WTC11 (cell line): ENCODE results near the gene RTL1. TPM values are rescaled to one million over a fixed set of nuclear protein-coding genes. Genes with fewer than 3 reads are reported as not detected.
A peak's percentile ranks its signal among the peaks of the same experiment; 100 is the strongest.

Experiments used
- ATAC-seq: fragments of 200-7000 bp; cut with Tn5 transposase; 2 replicates; pipeline ENCODE4 v1.10.0; 2021; ENCODE audit warnings: mild to moderate bottlenecking, moderate library complexity
- CTCF ChIA-PET: fragments of 300-600 bp; sonication (Branson Sonifier 250); formaldehyde crosslinking; loops from one replicate; lab custom pipeline; 2021; ENCODE audit warnings: antibody characterized with exemption; lab: Charles Lee
- POLR2A ChIA-PET: fragments of 350-600 bp; sonication (Branson Sonifier 250); formaldehyde crosslinking; loops from one replicate; lab custom pipeline; 2021; ENCODE audit warnings: antibody characterized with exemption; lab: Charles Lee
- DNase-seq: peaks from one replicate; pipeline ENCODE4 v3.0.0; 2021; ENCODE audit warnings: low spot score
- H3K27ac Mint-ChIP-seq: 2 replicates; pipeline ENCODE4 v1.8.0; 2021; ENCODE audit warnings: mixed read lengths
- H3K27me3 Mint-ChIP-seq: 2 replicates; pipeline ENCODE4 v1.8.0; 2021; ENCODE audit warnings: low read depth, mild to moderate bottlenecking, moderate library complexity, mixed read lengths
- H3K36me3 Mint-ChIP-seq: 2 replicates; pipeline ENCODE4 v1.8.0; 2021; ENCODE audit warnings: mixed read lengths
- H3K4me1 Mint-ChIP-seq: 2 replicates; pipeline ENCODE4 v1.8.0; 2022; ENCODE audit warnings: mixed read lengths
- H3K4me3 Mint-ChIP-seq: 2 replicates; pipeline ENCODE4 v1.8.0; 2021; ENCODE audit warnings: mild to moderate bottlenecking, moderate library complexity, mixed read lengths
- H3K9me3 Mint-ChIP-seq: 2 replicates; pipeline ENCODE4 v1.8.0; 2021; ENCODE audit warnings: mixed read lengths
- ATF2 ChIP-seq: sonication (generic); formaldehyde crosslinking; IDR thresholded peaks from 2 replicates; pipeline ENCODE4 v1.8.1; 2022; ENCODE audit warnings: low read depth, missing genetic modification reagents, borderline replicate concordance
- CBFB ChIP-seq: sonication (generic); formaldehyde crosslinking; IDR thresholded peaks from 2 replicates; pipeline ENCODE4 v1.8.1; 2022; ENCODE audit warnings: mild to moderate bottlenecking, low read depth, missing genetic modification reagents
- CTCF ChIP-seq: fragments of 200-600 bp; IDR thresholded peaks from 2 replicates; pipeline ENCODE4 v1.8.0; 2022; ENCODE audit warnings: antibody characterized with exemption
- E2F5 ChIP-seq: sonication (generic); formaldehyde crosslinking; IDR thresholded peaks from 2 replicates; pipeline ENCODE4 v1.8.1; 2022; ENCODE audit warnings: mild to moderate bottlenecking, moderate library complexity, missing genetic modification reagents
- FOXJ3 ChIP-seq: sonication (generic); formaldehyde crosslinking; IDR thresholded peaks from 2 replicates; pipeline ENCODE4 v1.9.0; 2021; ENCODE audit warnings: missing genetic modification reagents, mild to moderate bottlenecking, borderline replicate concordance
- GRHL2 ChIP-seq: fragments of 250-450 bp; sonication (Bioruptor Pico); IDR thresholded peaks from 2 replicates; pipeline ENCODE4 v1.8.0; 2022; ENCODE audit warnings: mild to moderate bottlenecking, moderate library complexity; ENCODE audit not compliant: insufficient replicate concordance, severe bottlenecking
- MAX ChIP-seq: sonication (generic); formaldehyde crosslinking; IDR thresholded peaks from 2 replicates; pipeline ENCODE4 v1.8.0; 2022; ENCODE audit warnings: mild to moderate bottlenecking, missing genetic modification reagents
- NR1H2 ChIP-seq: sonication (generic); formaldehyde crosslinking; IDR thresholded peaks from 2 replicates; pipeline ENCODE4 v1.9.0; 2021; ENCODE audit warnings: mild to moderate bottlenecking, moderate library complexity, missing genetic modification reagents
- PRRX2 ChIP-seq: fragments of 250-450 bp; sonication (Bioruptor Pico); IDR thresholded peaks from 2 replicates; pipeline ENCODE4 v1.8.0; 2021; ENCODE audit warnings: mild to moderate bottlenecking
- TCF7 ChIP-seq: sonication (generic); formaldehyde crosslinking; IDR thresholded peaks from 2 replicates; pipeline ENCODE4 v1.8.0; 2022; ENCODE audit warnings: mild to moderate bottlenecking, low read depth, missing genetic modification reagents, moderate library complexity
- TEAD1 ChIP-seq: sonication (generic); formaldehyde crosslinking; IDR thresholded peaks from 2 replicates; pipeline ENCODE4 v1.8.0; 2022; ENCODE audit warnings: mild to moderate bottlenecking, missing genetic modification reagents
- USF2 ChIP-seq: sonication (generic); formaldehyde crosslinking; IDR thresholded peaks from 2 replicates; pipeline ENCODE4 v1.8.1; 2023; ENCODE audit warnings: mild to moderate bottlenecking, missing genetic modification reagents, moderate library complexity
- ZMAT4 ChIP-seq: fragments of 250-450 bp; sonication (Bioruptor Pico); IDR thresholded peaks from 2 replicates; pipeline ENCODE4 v1.9.0; 2021; ENCODE audit warnings: mild to moderate bottlenecking
- ZNF423 ChIP-seq: fragments of 250-450 bp; sonication (Bioruptor Pico); IDR thresholded peaks from 2 replicates; pipeline ENCODE4 v2.1.2; 2022; ENCODE audit warnings: mild to moderate bottlenecking, moderate library complexity
- total RNA-seq: library from RNA; stranded (reverse); gene quantifications from 3 replicates; pipeline ENCODE4 v1.2.3, GENCODE V29; 2021

The RTL1 gene
- total RNA-seq, 1 experiment from 2014 or later: 0.07 TPM

- H3K4me3 Mint-ChIP-seq: no peak overlapping the region
- no peak for DNase-seq
- H3K27me3 Mint-ChIP-seq: 0 out of 2 replicates have a peak, but pooled peaks cover 5% of the 10 kb centered on the region
- no peak for ATAC-seq
- H3K9me3 Mint-ChIP-seq: no peaks in the 10 kb centered on the region
- peaks cover 22% of the 10 kb centered on the region for H3K36me3 Mint-ChIP-seq
- TF ChIP-seq CBFB (CRISPR knock-in tag): no peak
- TF ChIP-seq GRHL2 (CRISPR knock-in tag): no peak
- no peak for TF ChIP-seq MAX (CRISPR knock-in tag)
- no peak for TF ChIP-seq PRRX2
- no peak for TF ChIP-seq NR1H2 (CRISPR knock-in tag)
- TF ChIP-seq FOXJ3 (CRISPR knock-in tag): no peak
- TF ChIP-seq ZNF423 (CRISPR knock-in tag): no peak
- no peak for TF ChIP-seq CTCF
- H3K27ac Mint-ChIP-seq: peak overlapping the region; percentile 57; the same call in 1 of the 2 replicates
- peaks cover 46% of the 10 kb centered on the region for H3K4me1 Mint-ChIP-seq
- ChIA-PET POLR2A (no interaction called here), CTCF (interaction anchor here (0.6 to 1.8 kb wide), 2 partner anchors 12 to 64 kb away, joined by 4 read pairs; no protein-coding TSS in a partner anchor)
Observed at GRCh38 chr14:100838493-100839314, 64.8 kb downstream of the RTL1 start.

- Mint-ChIP-seq H3K27me3 (0 out of 2 replicates have a peak, but pooled peaks cover 5% of the 10 kb centered on the region), H3K9me3 (0 out of 2 replicates have a peak, but pooled peaks cover 2% of the 10 kb centered on the region), H3K4me1 (peaks cover 47% of the 10 kb centered on the region), H3K36me3 (peaks cover 28% of the 10 kb centered on the region), H3K4me3 (no peak overlapping the region), H3K27ac (no peak overlapping the region)
- ChIA-PET POLR2A (no interaction called here), CTCF (no interaction called here)
- no peak for DNase-seq
- TF ChIP-seq TCF7 (CRISPR knock-in tag) (no peak), ZMAT4 (CRISPR knock-in tag) (no peak), E2F5 (CRISPR knock-in tag) (no peak), ATF2 (no peak), NR1H2 (CRISPR knock-in tag) (no peak), USF2 (CRISPR knock-in tag) (no peak), TEAD1 (no peak)
- no peak for ATAC-seq
Observed at GRCh38 chr14:100837805-100838350, 65.6 kb downstream of the RTL1 start.
